GM18517 (cell line): ENCODE results near the gene LRRC71.

Experiments used
- ATAC-seq: cut with Tn5 transposase; IDR thresholded peaks from one replicate; pipeline ENCODE4 v1.9.1; 2021; ENCODE audit warnings: mild to moderate bottlenecking, moderate library complexity; ENCODE audit not compliant: unreplicated experiment

The LRRC71 gene

GRCh38 chr1:156945881-156946661 lies 25.6 kb downstream of the LRRC71 start:
- ATAC-seq = no peak

GRCh38 chr1:156947127-156947526 lies 26.7 kb downstream of the LRRC71 start:
- no peak for ATAC-seq

- ATAC-seq = no peak
Measured at GRCh38 chr1:156947818-156948525, 27.5 kb downstream of the LRRC71 start.

- ATAC-seq = no peak
Measured at GRCh38 chr1:156948708-156949107, 28.3 kb downstream of the LRRC71 start.

- no peak for ATAC-seq
Measured at GRCh38 chr1:156949127-156949526, 28.7 kb downstream of the LRRC71 start.

- ATAC-seq = no peak
Measured at GRCh38 chr1:156951371-156951770, 30.9 kb downstream of the LRRC71 start.

- no peak for ATAC-seq
Measured at GRCh38 chr1:156953571-156953970, 33.1 kb downstream of the LRRC71 start.

- no peak for ATAC-seq
Measured at GRCh38 chr1:156956333-156956732, 35.9 kb downstream of the LRRC71 start.

GRCh38 chr1:156957634-156958033 lies 37.2 kb downstream of the LRRC71 start:
- no peak for ATAC-seq

GRCh38 chr1:156958247-156958714 lies 37.8 kb downstream of the LRRC71 start:
- no peak for ATAC-seq

- no peak for ATAC-seq
Measured at GRCh38 chr1:156959414-156959813, 39.0 kb downstream of the LRRC71 start.

GRCh38 chr1:156959925-156960324 lies 39.5 kb downstream of the LRRC71 start:
- no peak for ATAC-seq

GRCh38 chr1:156961709-156962108 lies 41.3 kb downstream of the LRRC71 start:
- no peak for ATAC-seq

- ATAC-seq = no peak
Measured at GRCh38 chr1:156963621-156964020, 43.2 kb downstream of the LRRC71 start.

- ATAC-seq = no peak
Measured at GRCh38 chr1:156964441-156964840, 44.0 kb downstream of the LRRC71 start.

- ATAC-seq = no peak
Measured at GRCh38 chr1:156969496-156969895, 49.1 kb downstream of the LRRC71 start.

- ATAC-seq = no peak
Measured at GRCh38 chr1:156970017-156970416, 49.6 kb downstream of the LRRC71 start.

- ATAC-seq = no peak
Measured at GRCh38 chr1:156973417-156973816, 53.0 kb downstream of the LRRC71 start.

- no peak for ATAC-seq
Measured at GRCh38 chr1:156975084-156975483, 54.7 kb downstream of the LRRC71 start.

GRCh38 chr1:156980551-156980950 lies 60.1 kb downstream of the LRRC71 start:
- ATAC-seq = no peak
